ENCODE data around the gene DNAJB11.
A peak's percentile ranks its signal among the peaks of the same experiment; 100 is the strongest.
"Not testable (repeated sequence)": the region's sequence is repeated elsewhere in the genome, so short reads cannot be mapped to it uniquely, and the experiment has no call there.

Gene DNAJB11

DNA sequence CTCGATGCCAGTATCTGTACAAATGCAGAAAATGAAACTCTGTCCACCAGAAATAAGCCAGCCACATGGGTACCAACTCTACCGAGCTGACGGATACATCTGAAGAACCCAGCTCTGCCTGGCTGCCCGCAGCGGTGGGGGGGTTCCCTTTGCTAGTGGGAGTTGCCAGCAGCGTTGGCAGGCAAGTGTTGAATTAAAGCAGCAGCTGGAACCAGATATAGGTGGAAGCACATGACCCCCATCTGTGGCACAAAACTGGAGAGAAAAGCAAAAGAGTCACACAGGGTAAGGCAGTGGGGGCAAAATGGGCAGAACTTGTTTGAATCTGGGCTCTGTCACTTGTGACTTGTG lies 44.3 kb upstream of the DNAJB11 start:
- no peak overlapping the region for H3K27ac ChIP-seq
- TF ChIP-seq, protein P1, sequence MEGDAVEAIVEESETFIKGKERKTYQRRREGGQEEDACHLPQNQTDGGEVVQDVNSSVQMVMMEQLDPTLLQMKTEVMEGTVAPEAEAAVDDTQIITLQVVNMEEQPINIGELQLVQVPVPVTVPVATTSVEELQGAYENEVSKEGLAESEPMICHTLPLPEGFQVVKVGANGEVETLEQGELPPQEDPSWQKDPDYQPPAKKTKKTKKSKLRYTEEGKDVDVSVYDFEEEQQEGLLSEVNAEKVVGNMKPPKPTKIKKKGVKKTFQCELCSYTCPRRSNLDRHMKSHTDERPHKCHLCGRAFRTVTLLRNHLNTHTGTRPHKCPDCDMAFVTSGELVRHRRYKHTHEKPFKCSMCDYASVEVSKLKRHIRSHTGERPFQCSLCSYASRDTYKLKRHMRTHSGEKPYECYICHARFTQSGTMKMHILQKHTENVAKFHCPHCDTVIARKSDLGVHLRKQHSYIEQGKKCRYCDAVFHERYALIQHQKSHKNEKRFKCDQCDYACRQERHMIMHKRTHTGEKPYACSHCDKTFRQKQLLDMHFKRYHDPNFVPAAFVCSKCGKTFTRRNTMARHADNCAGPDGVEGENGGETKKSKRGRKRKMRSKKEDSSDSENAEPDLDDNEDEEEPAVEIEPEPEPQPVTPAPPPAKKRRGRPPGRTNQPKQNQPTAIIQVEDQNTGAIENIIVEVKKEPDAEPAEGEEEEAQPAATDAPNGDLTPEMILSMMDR (conservative IDR thresholded peaks at IDR 0.05): no peak
- no peak for TF ChIP-seq ZFX (IDR thresholded peaks at IDR 0.05)

DNA sequence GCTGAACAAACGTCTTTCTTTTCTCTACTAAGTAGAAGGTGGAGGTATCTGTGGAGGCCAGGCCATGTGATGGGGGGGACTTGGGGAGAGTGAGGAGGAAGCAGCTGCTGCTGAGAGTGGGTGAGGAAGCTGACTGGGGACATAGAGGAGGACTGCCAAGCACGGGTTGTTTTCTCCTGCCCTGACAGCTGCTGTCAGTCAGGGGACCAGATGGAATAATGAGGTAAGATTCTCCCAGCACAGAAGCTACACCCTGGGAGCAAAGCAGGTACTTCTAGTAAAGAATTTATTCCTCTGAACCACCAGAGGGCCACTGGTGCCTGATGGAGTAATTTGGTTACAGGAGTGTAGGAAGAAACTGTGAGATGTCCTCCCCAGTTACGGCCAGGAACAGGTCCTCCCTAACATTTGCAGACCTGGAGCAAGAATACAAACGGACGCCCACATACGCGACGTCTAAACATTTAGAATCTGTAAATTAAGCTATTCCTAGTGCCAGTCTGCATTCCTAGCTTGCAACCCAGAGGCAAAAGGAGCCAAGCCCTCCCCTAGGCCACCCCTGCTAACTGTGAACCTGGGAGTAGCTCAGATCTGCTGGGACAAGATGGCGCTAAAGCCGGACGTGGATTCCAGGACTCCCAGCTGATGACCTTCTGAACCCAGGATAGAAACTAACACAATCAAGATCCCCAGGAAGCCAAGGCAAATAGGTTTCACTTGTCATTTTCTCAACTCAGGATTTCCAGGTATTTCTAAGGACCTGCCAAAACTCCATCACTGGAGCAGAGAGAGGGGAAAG lies 41.1 kb upstream of the DNAJB11 start:
- no peak overlapping the region for H3K27ac ChIP-seq

DNA sequence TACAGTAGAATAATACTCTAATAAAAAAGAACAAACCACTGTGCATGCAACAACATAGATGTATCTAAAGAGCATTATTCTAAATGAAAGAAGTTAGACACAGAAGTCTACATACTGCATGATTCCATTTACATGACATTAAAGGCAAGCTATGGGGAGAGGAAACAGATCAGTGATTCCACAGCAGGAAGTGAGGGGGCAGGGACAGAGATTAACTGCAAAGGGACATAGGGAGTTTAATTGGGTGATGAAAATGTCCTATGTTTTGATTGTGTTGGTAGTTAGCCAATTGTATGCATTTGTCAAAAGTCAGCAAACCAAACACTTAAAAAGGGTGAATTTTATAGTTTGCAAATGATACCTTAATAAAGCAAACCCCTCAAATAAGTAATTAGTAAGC lies 40.1 kb upstream of the DNAJB11 start:
- no peak for TF ChIP-seq ZFX (IDR thresholded peaks at IDR 0.05)
- TF ChIP-seq, protein P1 (conservative IDR thresholded peaks at IDR 0.05): no peak
- no peak overlapping the region for H3K27ac ChIP-seq

More for the DNA sequence above, 41.1 kb upstream of the DNAJB11 start:
- TF ChIP-seq, protein P1 (conservative IDR thresholded peaks at IDR 0.05): peak; percentile 23
- no peak for TF ChIP-seq ZFX (IDR thresholded peaks at IDR 0.05)

DNA sequence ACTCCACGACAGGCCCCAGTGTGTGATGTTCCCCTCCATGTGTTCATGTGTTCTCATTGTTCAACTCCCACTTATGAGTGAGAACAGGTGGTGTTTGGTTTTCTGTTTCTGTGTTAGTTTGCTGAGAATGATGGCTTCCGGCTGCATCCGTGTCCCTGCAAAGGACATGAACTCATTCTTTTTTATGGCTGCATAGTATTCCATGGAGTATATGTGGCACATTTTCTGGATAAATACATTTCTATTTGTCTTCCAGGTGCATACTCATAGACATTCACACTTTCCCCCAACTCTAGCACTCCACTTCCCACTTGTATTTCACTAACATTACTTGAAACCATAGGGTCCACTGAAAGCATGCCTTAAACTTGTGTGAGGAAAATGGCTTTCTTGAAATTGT lies 38.8 kb upstream of the DNAJB11 start:
- not testable (repeated sequence) for H3K27ac ChIP-seq

DNA sequence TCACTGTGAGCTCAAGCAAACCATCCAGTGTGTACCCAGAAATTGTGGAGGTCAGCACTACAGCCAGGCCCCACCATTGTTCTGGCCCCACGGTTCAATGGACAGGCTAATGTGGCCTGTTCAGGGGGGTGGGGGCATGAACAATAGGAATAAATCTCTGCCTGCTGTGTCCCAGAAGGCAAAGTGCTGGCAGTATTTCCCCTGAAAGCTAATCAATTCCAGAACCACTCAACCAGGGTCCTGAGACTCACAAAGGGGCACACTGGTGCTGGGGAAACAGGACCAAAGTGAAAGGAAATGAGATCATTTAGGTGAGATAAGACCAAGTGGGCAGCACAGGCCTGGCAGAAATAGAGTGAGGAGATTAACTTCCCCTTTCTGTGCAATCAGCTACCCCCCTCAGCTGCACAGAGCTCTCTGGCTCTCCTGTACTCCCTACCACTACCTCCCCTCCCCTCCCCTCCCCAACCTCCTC lies 37.9 kb upstream of the DNAJB11 start:
- TF ChIP-seq, protein P1 (conservative IDR thresholded peaks at IDR 0.05): no peak
- no peak for TF ChIP-seq ZFX (IDR thresholded peaks at IDR 0.05)
- H3K27ac ChIP-seq: no peak overlapping the region

DNA sequence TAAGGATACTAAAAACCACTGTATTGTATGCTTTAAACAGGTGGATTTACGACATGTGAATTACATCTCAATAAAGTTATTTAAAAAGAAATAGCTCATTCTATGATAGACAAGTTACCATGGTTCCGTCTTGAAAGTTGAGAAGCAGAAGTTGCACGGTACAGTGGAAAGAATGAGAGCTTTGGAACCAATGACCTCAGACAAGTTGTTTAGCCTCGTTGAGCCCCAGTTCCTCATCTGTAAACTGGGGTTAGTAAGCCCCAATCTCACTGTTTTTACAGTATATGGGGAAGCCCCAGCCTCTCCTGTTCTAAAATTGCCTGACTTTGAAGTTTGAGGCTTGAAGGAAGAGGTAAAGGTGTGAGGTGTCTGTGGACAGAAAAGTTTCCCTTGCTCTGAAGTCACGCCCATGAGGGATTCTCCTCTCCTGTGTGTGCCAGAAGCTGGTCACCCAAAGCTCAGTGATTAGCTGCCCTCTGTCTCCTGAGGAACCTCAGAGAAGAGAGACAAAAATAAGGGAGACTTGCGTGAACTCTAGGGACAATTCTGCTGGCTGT lies 36.3 kb upstream of the DNAJB11 start:
- H3K27ac ChIP-seq: no peak overlapping the region
- TF ChIP-seq, protein P1 (conservative IDR thresholded peaks at IDR 0.05): no peak
- no peak for TF ChIP-seq ZFX (IDR thresholded peaks at IDR 0.05)

DNA sequence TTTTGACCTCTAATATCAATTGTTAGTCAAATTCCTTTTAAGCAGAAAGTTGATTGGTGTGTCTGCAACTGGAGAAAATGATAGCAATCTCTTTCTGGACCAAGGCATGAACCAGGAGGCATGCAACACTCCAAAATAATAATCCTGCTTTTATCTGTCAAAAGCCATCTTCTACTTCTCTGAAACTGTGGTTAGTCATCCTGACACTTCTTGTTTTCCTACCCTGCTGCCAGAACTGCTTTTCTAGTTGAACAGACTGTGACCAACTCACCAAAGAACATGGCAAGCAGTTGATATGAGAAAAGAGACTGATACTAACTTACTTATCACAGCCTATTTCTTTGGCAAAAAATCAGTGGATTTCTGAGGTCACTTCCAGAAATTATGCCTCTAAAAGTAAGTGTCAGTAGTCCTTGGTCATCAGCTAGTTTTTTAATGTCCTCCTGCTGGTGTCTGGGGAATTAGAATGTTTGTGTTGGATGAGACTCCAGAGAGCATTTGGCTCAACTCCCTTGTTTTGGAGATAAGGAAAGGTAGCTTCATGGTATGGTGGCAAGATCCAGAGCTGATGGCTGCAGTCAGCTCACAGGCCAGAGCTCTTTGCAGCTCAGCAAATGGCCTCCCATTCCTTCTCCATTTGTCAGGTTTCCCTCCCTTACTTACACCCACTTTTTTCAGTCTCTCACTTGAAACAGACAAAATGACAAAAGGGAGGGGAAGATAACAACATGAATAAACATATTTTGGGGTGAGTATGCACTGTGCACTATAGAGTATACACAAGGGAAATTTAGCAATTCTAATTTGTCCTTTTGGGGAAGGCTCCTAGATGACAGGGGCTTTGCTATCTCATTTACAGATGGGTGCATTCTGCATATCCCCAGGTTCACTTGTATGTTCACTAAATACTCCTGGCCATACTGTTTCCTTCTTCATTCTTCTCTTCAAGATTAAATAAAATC lies 33.4 kb upstream of the DNAJB11 start:
- peak overlapping the region; percentile 19; the same call in 1 of the 2 replicates for H3K27ac ChIP-seq
- TF ChIP-seq ZFX (IDR thresholded peaks at IDR 0.05): no peak
- TF ChIP-seq, protein P1 (conservative IDR thresholded peaks at IDR 0.05): 0 out of 2 replicates have a peak, but pooled peaks have one; percentile 7

All from C4-2B (cell line).